Measurements from ENCODE around the gene CEP72.
"Not testable (repeated sequence)": the region's sequence is repeated elsewhere in the genome, so short reads cannot be mapped to it uniquely, and the experiment has no call there.

CEP72 gene

GRCh38 chr5:619444-619843 is 7.3 kb downstream of the CEP72 start:
- DNase-seq = no peak

GRCh38 chr5:620152-620551 is 8.0 kb downstream of the CEP72 start:
- no peak for DNase-seq

DNA sequence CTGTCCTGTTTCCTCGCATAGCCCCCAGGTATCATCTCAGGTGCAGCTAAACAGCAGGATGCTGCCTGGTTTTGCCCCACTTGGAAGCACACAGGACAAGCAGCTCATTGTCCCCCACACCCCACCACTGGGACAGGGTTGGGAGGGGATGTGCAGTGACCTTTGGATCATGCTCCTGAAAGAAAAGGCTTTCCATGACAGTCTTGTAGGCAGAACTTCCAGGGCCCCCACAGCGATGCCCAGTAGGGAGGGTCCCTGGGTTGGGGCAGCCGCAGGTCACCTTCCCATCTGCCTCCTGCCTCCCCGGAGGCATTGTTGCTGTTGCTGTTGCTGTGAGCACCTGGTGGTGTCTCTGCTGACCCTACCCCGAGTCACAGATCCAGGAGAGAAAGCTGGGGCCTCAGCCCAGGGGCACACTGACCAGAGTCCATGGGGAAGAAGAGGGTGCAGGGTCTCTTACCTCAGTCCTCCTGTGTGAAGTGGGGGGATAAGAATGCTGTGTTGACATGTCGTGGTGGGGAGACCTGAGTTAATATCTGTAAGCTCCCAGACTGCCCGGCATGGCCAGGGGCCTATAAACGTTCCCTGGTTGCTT is 8.5 kb downstream of the CEP72 start:
- no peak for DNase-seq

- no peak for DNase-seq
Observed at GRCh38 chr5:621341-621761, 9.2 kb downstream of the CEP72 start.

- no peak for DNase-seq
Observed at GRCh38 chr5:622359-622758, 10.2 kb downstream of the CEP72 start.

GRCh38 chr5:622946-623522 is 10.9 kb downstream of the CEP72 start:
- no peak for DNase-seq

DNA sequence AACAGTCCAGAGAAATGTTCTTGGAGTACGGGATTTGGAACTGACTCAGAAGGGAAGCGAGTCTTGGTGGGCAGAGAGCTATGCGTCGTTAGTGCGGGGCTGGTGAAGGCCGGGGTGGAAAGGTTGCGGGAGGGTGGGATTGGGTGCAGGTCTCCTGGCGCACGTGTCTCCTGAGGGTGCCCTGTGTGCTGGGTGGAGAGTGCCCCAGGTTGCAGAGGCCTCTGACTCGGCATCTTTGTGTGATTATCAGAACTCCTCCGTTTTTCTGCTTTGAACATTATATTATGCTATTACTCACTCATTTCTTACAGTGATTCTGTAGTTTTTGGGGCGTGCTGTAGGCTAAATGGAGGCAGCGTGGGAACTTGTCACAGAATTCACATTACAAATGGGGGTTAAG is 11.4 kb downstream of the CEP72 start:
- DNase-seq = no peak

DNA sequence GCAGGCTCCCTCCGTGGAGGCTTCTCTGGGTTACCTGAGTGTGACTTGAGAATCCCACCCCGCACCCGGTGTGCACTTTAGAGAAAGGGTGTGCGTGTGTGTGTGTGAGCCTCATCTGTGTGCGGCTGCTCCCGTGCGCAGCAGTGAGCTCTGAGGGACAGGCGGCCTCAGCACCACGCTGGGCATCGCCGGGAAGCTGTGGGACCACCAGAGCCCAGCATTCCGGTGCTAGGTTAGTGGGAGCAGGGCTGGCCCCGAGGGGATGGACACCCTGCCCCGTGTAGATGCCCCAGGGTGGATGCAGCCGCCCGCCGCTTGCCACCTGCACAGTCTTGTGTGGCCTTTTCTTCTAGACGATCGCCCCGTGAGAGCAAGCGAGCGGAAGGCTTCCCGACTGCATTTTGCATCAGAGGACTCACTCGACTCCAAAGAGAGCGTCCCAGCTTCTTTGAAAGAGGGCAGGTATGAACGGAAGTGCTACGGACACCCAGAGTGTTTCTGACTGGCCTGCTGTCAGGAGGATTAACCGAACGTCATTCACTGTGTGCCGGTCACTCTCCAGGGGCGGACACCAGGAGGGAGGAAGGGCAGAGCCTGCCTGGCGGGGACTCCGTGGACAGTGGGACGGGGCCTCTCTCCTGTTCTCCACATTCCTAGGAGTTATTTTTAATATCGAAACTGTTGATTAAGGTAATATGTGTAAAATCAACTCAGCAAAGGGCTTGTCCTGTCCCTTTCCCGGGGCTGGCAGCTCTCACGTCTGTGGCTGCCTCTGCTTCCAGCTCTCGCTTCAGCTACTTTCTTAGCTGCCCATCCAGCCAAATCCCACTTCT is 12.2 kb downstream of the CEP72 start:
- no peak for DNase-seq

GRCh38 chr5:624951-625230 is 12.8 kb downstream of the CEP72 start:
- no peak for DNase-seq

GRCh38 chr5:625516-625915 is 13.4 kb downstream of the CEP72 start:
- no peak for DNase-seq

GRCh38 chr5:626850-627249 is 14.7 kb downstream of the CEP72 start:
- no peak for DNase-seq

DNA sequence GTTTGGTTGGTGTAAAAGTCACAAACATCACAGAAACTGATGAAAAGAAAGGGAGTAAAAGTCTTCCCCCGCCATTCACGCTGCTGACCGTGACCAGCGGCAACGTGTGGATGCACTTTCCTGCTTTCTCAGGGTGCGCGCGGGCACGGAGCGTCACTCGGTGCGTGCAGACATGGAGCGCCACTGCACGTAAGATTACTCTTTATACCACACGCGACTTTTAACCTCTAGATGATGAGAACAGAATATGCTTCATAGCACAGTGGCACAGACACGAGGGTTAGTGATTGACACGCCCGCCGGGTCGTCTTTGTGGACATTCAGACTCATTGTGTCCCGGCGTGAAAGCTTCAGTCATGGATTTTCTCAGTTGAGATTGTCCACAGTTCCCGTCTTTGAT is 15.7 kb downstream of the CEP72 start:
- DNase-seq = no peak

GRCh38 chr5:628351-629205 is 16.4 kb downstream of the CEP72 start:
- not testable (repeated sequence) for DNase-seq

- no peak for DNase-seq
Observed at GRCh38 chr5:633501-633955, 21.4 kb downstream of the CEP72 start.

DNA sequence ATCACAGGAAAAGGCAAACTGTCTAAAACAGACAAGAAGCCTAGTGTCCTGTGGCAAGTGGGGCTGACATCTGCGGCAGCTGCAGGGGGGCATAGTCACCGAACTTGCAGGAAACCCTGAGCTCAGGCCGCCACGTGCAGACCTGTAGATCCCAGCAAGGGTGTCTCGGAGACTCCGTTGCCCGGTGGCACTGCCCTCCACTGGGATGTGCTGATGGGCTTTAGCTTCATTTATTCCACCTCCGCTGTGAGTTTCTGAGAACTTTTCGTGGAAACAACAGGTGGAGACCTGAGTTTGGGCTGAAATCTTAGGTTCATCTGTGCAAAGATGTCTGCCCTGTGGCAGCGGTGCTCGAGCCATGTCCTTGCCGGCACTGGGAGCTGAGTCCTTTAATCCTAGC is 22.1 kb downstream of the CEP72 start:
- DNase-seq = no peak

GRCh38 chr5:635306-636055 is 23.3 kb downstream of the CEP72 start:
- no peak for DNase-seq

GRCh38 chr5:636951-637350 is 24.8 kb downstream of the CEP72 start:
- DNase-seq = no peak

DNA sequence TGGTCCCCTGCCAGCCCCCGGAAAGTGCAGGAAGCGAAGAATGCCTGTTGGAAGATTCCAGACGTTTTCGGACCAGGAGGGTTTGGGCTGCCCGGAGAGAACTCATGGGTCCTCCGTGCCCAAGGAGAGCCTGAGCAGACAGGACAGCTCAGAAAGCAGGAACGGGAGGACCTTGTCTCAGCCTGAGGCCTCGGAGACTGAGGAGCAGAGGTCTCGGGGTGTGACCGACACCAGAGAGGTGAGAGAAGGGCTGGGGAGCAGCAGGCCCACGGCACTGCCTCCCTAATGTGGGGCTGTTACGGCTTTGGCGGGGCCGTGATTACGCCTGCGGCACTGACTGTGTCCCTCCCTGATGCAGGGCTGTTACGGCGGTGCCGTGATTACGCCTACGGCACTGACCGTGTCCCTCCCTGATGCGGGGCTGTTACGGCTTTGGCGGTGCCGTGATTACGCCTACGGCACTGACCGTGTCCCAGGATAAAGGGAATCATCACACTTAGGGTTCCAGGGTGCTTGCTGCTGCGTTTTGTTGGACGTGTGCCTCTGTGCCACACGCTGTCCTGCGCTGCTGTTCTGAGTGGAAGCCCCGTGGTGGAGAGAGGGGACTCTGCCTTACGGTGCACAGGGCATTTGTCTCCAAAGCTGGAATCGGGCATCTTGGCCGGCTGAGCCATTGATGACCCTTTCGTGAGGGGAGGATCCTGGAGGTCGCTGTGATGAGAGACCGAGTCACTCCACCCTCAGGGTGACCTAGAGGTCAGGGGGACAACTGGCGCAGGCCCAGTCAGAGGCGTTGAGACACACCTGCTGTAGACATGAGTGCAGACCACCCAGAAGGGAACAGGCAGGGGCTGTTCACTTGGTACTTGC is 25.7 kb downstream of the CEP72 start:
- no peak for DNase-seq

DNA sequence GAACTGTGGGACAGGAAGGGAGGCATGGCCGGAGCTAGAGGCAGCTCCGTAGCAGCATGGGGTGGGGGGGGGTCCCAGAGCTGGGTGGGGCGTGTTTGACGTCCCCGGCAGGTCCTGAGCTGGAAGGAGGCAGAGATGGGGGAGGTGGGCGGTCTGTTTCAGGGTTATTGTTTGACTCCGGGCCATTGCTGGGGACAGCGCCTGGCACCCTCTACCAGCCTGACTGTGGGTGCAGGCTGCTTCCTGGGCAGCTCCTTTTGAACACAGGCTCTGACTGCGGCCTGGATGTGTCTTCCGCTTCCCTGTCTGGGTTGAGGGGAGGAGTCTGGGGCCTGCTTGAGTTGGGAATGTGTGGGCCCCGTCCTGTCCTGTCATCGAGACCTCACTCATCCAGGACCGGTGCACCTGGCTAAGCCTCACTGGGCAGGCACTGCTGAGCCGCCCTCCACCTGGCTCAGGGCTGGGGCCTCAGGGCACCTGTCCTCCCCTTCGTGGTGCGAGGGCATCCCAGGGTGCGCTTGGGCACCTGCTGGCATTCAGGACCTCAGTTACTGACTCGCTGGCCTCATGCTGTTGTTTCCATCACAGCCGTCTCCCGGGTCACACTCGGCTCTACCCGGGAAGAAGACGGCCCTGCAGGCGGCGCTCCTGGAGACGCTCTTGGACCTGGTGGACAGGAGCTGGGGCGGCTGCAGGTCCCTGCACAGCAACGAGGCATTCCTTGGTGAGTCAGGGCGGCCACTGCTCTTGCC is 26.5 kb downstream of the CEP72 start:
- DNase-seq = no peak

DNA sequence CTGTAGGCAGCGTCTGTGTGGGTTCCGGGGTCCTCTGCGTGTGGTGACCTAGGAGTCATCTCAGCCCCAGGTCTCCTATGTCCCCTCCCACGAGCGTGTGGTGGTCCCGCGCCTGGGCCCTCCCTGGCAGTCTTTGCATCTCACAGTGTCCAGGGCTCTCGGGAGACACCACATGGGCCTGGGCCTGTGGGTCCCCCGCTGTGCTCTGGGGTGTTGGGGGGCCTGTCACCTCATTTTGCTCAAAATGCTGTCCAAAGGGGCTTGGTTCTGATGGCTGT is 27.1 kb downstream of the CEP72 start:
- no peak for DNase-seq

- DNase-seq = no peak
Observed at GRCh38 chr5:639584-640213, 27.6 kb downstream of the CEP72 start.

Measured in activated CD4-positive, CD25-positive, alpha-beta regulatory T cell (primary cell).